A673 (cell line): ENCODE measurements around the gene GPR176. TPM values are rescaled to one million over a fixed set of nuclear protein-coding genes. Genes with fewer than 3 reads are reported as not detected.

ENCODE experiments used
- BruUV-seq: library from RNA; stranded (reverse); fragments of 400-500 nt; replicated peaks from 2 replicates; lab custom pipeline; 2021; lab: Mats Ljungman, UMichigan
- CTCF ChIA-PET: fragments of 300-600 bp; sonication (Branson Sonifier 250); formaldehyde crosslinking; loops from one replicate; lab custom pipeline; 2022; ENCODE audit warnings: antibody characterized with exemption; lab: Charles Lee
- POLR2A ChIA-PET: fragments of 300-600 bp; sonication (Branson Sonifier 250); formaldehyde crosslinking; loops from one replicate; lab custom pipeline; 2022; ENCODE audit warnings: antibody characterized with exemption; ENCODE audit not compliant: low non-redundant PET; lab: Charles Lee
- DNase-seq: peaks from one replicate; pipeline ENCODE4 v3.0.0-alpha.2; 2015; ENCODE audit warnings: low spot score
- H3K27ac ChIP-seq: fragments of 200-600 bp; sonication (generic); 2 replicates; pipeline ENCODE4 v1.5.1; 2016; ENCODE audit warnings: mixed run types, low read depth, mild to moderate bottlenecking, mixed read lengths, antibody characterized with exemption, low read length; ENCODE audit not compliant: poor library complexity, severe bottlenecking
- H3K27me3 ChIP-seq: fragments of 200-600 bp; sonication (generic); replicated peaks from 2 replicates; pipeline ENCODE4 v1.6.1; 2017; ENCODE audit warnings: mixed run types, low read depth, mild to moderate bottlenecking, mixed read lengths, antibody characterized with exemption, low read length; ENCODE audit not compliant: insufficient read depth, poor library complexity
- H3K36me3 ChIP-seq: fragments of 200-600 bp; sonication (generic); 2 replicates; pipeline ENCODE4 v1.6.1; 2016; ENCODE audit warnings: mixed run types, mild to moderate bottlenecking, mixed read lengths, antibody characterized with exemption, low read length; ENCODE audit not compliant: insufficient read depth, poor library complexity, severe bottlenecking
- H3K4me1 ChIP-seq: fragments of 200-600 bp; sonication (generic); 2 replicates; pipeline ENCODE4 v1.6.1; 2017; ENCODE audit warnings: mixed run types, mild to moderate bottlenecking, mixed read lengths, antibody characterized with exemption, low read length; ENCODE audit not compliant: insufficient read depth, poor library complexity, severe bottlenecking
- H3K4me3 ChIP-seq: fragments of 200-600 bp; sonication (generic); 2 replicates; pipeline ENCODE4 v1.5.1; 2016; ENCODE audit warnings: low read depth, mixed run types, mild to moderate bottlenecking, mixed read lengths, low read length; ENCODE audit not compliant: poor library complexity, severe bottlenecking
- H3K9me3 ChIP-seq: fragments of 200-600 bp; sonication (generic); 2 replicates; pipeline ENCODE4 v1.6.1; 2016; ENCODE audit warnings: mixed run types, low read depth, mild to moderate bottlenecking, mixed read lengths, antibody characterized with exemption, low read length; ENCODE audit not compliant: poor library complexity, severe bottlenecking
- EZH2 ChIP-seq: fragments of 200-600 bp; sonication (generic); IDR thresholded peaks from 2 replicates; pipeline ENCODE4 v1.6.1; 2017; ENCODE audit warnings: borderline replicate concordance, low read depth, mild to moderate bottlenecking, mixed read lengths, antibody characterized with exemption, low read length; ENCODE audit not compliant: poor library complexity, severe bottlenecking
- intact Hi-C: fragments of 100-400 bp; cut with micrococcal nuclease; formaldehyde crosslinking; loops from one replicate; pipeline ENCODE4 v1.10.0; 2022; ENCODE audit not compliant: unreplicated experiment
- total RNA-seq: library from RNA; stranded (reverse); gene quantifications from 2 replicates; pipeline ENCODE4 v1.2.3, GENCODE V29; 2021
- TF ChIP-seq, protein P1 (sequence below): fragments of 300-800, 200-600 bp; sonication (generic); conservative IDR thresholded peaks from 2 replicates; pipeline ENCODE4 v1.5.1; 2017; ENCODE audit warnings: low read depth, mild to moderate bottlenecking, antibody characterized with exemption, low read length, moderate library complexity, mixed read lengths

The GPR176 gene
- total RNA-seq, 1 experiment from 2014 or later: 5.6 TPM

- peaks cover 18% of the 10 kb centered on the region for H3K4me1 ChIP-seq
- peak; percentile 27 for DNase-seq
- no peaks in the 10 kb centered on the region for H3K36me3 ChIP-seq
- H3K4me3 ChIP-seq: no peak overlapping the region
- H3K27ac ChIP-seq: no peak overlapping the region
- H3K27me3 ChIP-seq: no peaks in the 10 kb centered on the region
- ChIA-PET POLR2A (interaction anchor here (0.6 to 0.8 kb wide), 2 partner anchors 316 to 486 kb away, joined by 3 to 4 read pairs; no protein-coding TSS in a partner anchor), CTCF (no interaction called here)
- BruUV-seq: no TSS peak
- no peaks in the 10 kb centered on the region for H3K9me3 ChIP-seq
- TF ChIP-seq, protein P1, sequence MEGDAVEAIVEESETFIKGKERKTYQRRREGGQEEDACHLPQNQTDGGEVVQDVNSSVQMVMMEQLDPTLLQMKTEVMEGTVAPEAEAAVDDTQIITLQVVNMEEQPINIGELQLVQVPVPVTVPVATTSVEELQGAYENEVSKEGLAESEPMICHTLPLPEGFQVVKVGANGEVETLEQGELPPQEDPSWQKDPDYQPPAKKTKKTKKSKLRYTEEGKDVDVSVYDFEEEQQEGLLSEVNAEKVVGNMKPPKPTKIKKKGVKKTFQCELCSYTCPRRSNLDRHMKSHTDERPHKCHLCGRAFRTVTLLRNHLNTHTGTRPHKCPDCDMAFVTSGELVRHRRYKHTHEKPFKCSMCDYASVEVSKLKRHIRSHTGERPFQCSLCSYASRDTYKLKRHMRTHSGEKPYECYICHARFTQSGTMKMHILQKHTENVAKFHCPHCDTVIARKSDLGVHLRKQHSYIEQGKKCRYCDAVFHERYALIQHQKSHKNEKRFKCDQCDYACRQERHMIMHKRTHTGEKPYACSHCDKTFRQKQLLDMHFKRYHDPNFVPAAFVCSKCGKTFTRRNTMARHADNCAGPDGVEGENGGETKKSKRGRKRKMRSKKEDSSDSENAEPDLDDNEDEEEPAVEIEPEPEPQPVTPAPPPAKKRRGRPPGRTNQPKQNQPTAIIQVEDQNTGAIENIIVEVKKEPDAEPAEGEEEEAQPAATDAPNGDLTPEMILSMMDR: no peak
- no peak for TF ChIP-seq EZH2
- intact Hi-C loops: no loop called here
Measured at GRCh38 chr15:39834256-39834655, 85.8 kb downstream of the GPR176 start.

DNA sequence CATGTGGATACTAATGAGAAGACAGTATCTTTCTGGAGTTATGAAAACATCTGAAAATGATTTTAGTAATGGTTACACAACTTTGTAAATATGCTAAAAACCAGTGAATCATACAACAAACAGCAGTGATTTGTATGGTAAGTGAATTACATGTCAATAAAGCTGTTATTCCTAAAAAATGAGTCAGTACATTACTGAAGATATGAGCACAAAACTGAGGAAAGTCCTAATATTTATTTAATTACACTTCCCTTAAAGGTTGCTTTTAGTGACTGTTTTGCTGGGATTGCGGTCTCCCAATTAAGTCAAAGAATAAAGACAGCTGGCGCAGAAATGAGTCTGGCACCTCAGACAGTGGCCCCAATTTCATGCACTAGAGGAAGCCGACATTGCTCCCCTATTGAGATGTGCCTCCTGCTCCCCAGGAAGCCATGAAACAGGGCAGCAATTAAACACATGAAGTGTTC lies 86.5 kb downstream of the GPR176 start:
- BruUV-seq: no TSS peak
- TF ChIP-seq, protein P1: no peak
- POLR2A ChIA-PET: interaction anchor here (0.8 kb wide), 1 partner anchor 317 kb away, joined by 4 read pairs; no protein-coding TSS in a partner anchor
- no peaks in the 10 kb centered on the region for H3K27me3 ChIP-seq
- no peak overlapping the region for H3K27ac ChIP-seq
- no peaks in the 10 kb centered on the region for H3K9me3 ChIP-seq
- intact Hi-C loops: no loop called here
- H3K4me1 ChIP-seq: peaks cover 18% of the 10 kb centered on the region
- CTCF ChIA-PET: interaction anchor here (0.6 kb wide), 1 partner anchor 54 kb away, joined by 5 read pairs; no protein-coding TSS in a partner anchor
- peak; percentile 93 for DNase-seq
- H3K4me3 ChIP-seq: no peak overlapping the region
- H3K36me3 ChIP-seq: no peaks in the 10 kb centered on the region

- Histone ChIP-seq H3K27me3 (no peaks in the 10 kb centered on the region), H3K36me3 (no peaks in the 10 kb centered on the region), H3K4me3 (no peak overlapping the region), H3K27ac (no peak overlapping the region), H3K9me3 (no peaks in the 10 kb centered on the region), H3K4me1 (peaks cover 15% of the 10 kb centered on the region)
- no TSS peak for BruUV-seq
- CTCF ChIA-PET: no interaction called here
- intact Hi-C loops: no loop called here
- no peak for DNase-seq
- POLR2A ChIA-PET: interaction anchor here (0.6 kb wide), 1 partner anchor 33 kb away, joined by 12 read pairs; no protein-coding TSS in a partner anchor
- TF ChIP-seq EZH2: no peak
- TF ChIP-seq, protein P1: no peak
Measured at GRCh38 chr15:39830166-39830565, 89.9 kb downstream of the GPR176 start.
